Measurements from ENCODE around the gene NUDT14.

- TF ChIP-seq ZNF292 (tag by site-specific recombination; IDR thresholded peaks at IDR 0.05; ENCODE audit: borderline replicate concordance, low read depth) (no peak), CTCF (tag by site-specific recombination; IDR thresholded peaks at IDR 0.05) (no peak), ZNF843 (tag by site-specific recombination; IDR thresholded peaks at IDR 0.05) (no peak), SETDB1 (IDR thresholded peaks at IDR 0.05; ENCODE audit: insufficient read length, low read length) (no peak), ZNF24 (tag by site-specific recombination; IDR thresholded peaks at IDR 0.05) (no peak), ZNF174 (tag by site-specific recombination; IDR thresholded peaks at IDR 0.05) (no peak)
- TF ChIP-seq, protein P1, sequence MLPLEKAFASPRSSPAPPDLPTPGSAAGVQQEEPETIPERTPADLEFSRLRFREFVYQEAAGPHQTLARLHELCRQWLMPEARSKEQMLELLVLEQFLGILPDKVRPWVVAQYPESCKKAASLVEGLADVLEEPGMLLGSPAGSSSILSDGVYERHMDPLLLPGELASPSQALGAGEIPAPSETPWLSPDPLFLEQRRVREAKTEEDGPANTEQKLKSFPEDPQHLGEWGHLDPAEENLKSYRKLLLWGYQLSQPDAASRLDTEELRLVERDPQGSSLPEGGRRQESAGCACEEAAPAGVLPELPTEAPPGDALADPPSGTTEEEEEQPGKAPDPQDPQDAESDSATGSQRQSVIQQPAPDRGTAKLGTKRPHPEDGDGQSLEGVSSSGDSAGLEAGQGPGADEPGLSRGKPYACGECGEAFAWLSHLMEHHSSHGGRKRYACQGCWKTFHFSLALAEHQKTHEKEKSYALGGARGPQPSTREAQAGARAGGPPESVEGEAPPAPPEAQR (tag by site-specific recombination; IDR thresholded peaks at IDR 0.05) = no peak
These were observed 2.3 kb downstream of the NUDT14 start for GRCh38 chr14:105178868-105179140.

All from HEK293 (cell line).